OCI-LY7 (cell line): Measurements from ENCODE around the gene HIVEP3. TPM values are rescaled to one million over a fixed set of nuclear protein-coding genes. Genes with fewer than 3 reads are reported as not detected.

Source experiments
- BruUV-seq: library from RNA; stranded (reverse); fragments of 400-500 nt; replicated peaks from 2 replicates; lab custom pipeline; 2021; lab: Mats Ljungman, UMichigan
- CTCF ChIA-PET: fragments of 300-600 bp; sonication (Branson Sonifier 250); formaldehyde crosslinking; loops from one replicate; lab custom pipeline; 2022; ENCODE audit warnings: antibody characterized with exemption; ENCODE audit not compliant: unreplicated experiment; lab: Charles Lee
- POLR2A ChIA-PET: fragments of 300-600 bp; sonication (Branson Sonifier 250); formaldehyde crosslinking; loops from one replicate; lab custom pipeline; 2022; ENCODE audit warnings: antibody characterized with exemption; lab: Charles Lee
- DNase-seq: peaks from one replicate; pipeline ENCODE4 v3.0.0-alpha.2; 2015; ENCODE audit warnings: low spot score
- H2AFZ ChIP-seq: fragments of 200-600 bp; sonication (generic), shearing (Covaris generic); 2 replicates; pipeline ENCODE4 v1.6.1; 2014; ENCODE audit warnings: mild to moderate bottlenecking, antibody characterized with exemption, low read length, moderate library complexity
- H3K27ac ChIP-seq: fragments of 200-600 bp; sonication (generic); 2 replicates; pipeline ENCODE4 v1.5.1; 2014; ENCODE audit warnings: mixed run types, low read depth, mild to moderate bottlenecking, moderate library complexity, low read length, inconsistent platforms; ENCODE audit not compliant: poor library complexity, severe bottlenecking
- H3K36me3 ChIP-seq: fragments of 200-600 bp; sonication (generic); 2 replicates; pipeline ENCODE4 v1.6.1; 2014; ENCODE audit warnings: mild to moderate bottlenecking, antibody characterized with exemption, low read length, moderate library complexity, mixed read lengths; ENCODE audit not compliant: insufficient read depth
- H3K4me1 ChIP-seq: fragments of 200-600 bp; sonication (generic); 2 replicates; pipeline ENCODE4 v1.5.1; 2014; ENCODE audit warnings: mild to moderate bottlenecking, low read length; ENCODE audit not compliant: insufficient read depth, poor library complexity, severe bottlenecking
- H3K4me2 ChIP-seq: fragments of 200-600 bp; sonication (generic); 2 replicates; pipeline ENCODE4 v1.6.1; 2014; ENCODE audit warnings: mild to moderate bottlenecking, low read length
- H3K4me3 ChIP-seq: fragments of 200-600 bp; sonication (generic); 2 replicates; pipeline ENCODE4 v1.5.1; 2014; ENCODE audit warnings: mild to moderate bottlenecking, low read depth, low read length; ENCODE audit not compliant: poor library complexity, severe bottlenecking
- H3K79me2 ChIP-seq: fragments of 200-600 bp; sonication (generic); 2 replicates; pipeline ENCODE4 v1.6.1; 2016; ENCODE audit warnings: low read depth, mild to moderate bottlenecking, low read length, moderate library complexity, mixed read lengths; ENCODE audit not compliant: insufficient read depth
- H3K9me2 ChIP-seq: fragments of 200-600 bp; sonication (generic); 2 replicates; pipeline ENCODE4 v1.6.1; 2016; ENCODE audit warnings: mild to moderate bottlenecking, low read length, mixed read lengths; ENCODE audit not compliant: insufficient read depth
- H3K9me3 ChIP-seq: fragments of 200-600 bp; sonication (generic); 2 replicates; pipeline ENCODE4 v1.6.1; 2014; ENCODE audit warnings: mild to moderate bottlenecking, mixed run types, low read length, mixed read lengths
- H4K20me1 ChIP-seq: fragments of 200-600 bp; sonication (generic); 2 replicates; pipeline ENCODE4 v1.6.1; 2014; ENCODE audit warnings: mild to moderate bottlenecking, antibody characterized with exemption, low read length, moderate library complexity, mixed read lengths; ENCODE audit not compliant: insufficient read depth
- EZH2phosphoT487 ChIP-seq: fragments of 200-600 bp; sonication (generic); IDR thresholded peaks from 2 replicates; pipeline ENCODE4 v1.6.1; 2018; ENCODE audit warnings: low read depth, borderline replicate concordance, mild to moderate bottlenecking, mixed run types, antibody characterized with exemption, low read length, moderate library complexity, mixed read lengths
- intact Hi-C: fragments of 100-400 bp; cut with micrococcal nuclease; formaldehyde crosslinking; loops from one replicate; pipeline ENCODE4 v1.10.0; 2022; ENCODE audit not compliant: unreplicated experiment
- total RNA-seq, 2 experiments: library from RNA; depleted of rRNA in 1 of 2; stranded (reverse); fragments of >200 nt in 1 of 2; shearing (Covaris generic) in 1 of 2; gene quantifications; 2 replicates each; pipeline ENCODE4 v1.2.3, GENCODE V29; 2014 to 2022
- TF ChIP-seq, protein P1 (sequence below): fragments of 200-600 bp; sonication (generic); conservative IDR thresholded peaks from 2 replicates; pipeline ENCODE4 v1.5.1; 2014; ENCODE audit warnings: mild to moderate bottlenecking, antibody characterized with exemption, low read length, moderate library complexity, mixed read lengths

Gene HIVEP3
- total RNA-seq, 2 experiments from 2014 or later: 0.53 to 0.60 TPM

DNA sequence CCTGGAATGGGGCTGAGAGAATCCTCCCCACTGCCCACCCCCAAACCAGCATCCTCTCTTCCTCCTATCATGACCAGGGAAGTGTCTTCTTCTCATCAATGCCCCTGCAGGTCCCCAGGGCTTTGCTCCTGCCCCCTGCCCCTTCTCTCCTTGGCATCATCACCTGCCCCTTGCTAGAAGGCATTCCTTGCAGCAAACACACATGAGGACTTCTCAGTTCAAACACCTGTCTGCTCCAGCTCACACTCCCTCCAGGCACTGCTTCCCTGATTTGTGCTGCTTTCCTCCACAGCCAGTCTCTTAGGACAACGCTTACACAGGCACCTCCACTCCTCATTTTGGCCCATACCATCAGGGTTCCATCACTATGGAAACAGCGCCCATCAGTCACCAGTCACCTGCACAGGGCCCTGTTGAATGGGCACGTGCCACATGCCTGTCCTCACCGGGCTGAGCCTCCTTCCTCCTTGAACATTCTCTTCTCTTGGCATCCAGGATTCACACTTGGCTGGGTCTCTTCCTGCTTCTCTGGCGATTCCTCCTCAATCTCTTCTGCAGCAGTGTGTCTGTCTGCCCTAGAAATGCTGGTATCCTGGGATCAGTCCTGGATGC lies 352.3 kb downstream of the HIVEP3 start:
- no peak overlapping the region for H2AFZ ChIP-seq
- ChIA-PET POLR2A (no interaction called here), CTCF (no interaction called here)
- no peaks in the 10 kb centered on the region for H3K79me2 ChIP-seq
- no peak overlapping the region for H3K4me2 ChIP-seq
- no peak overlapping the region for H3K4me3 ChIP-seq
- no peak for TF ChIP-seq EZH2phosphoT487
- H4K20me1 ChIP-seq: no peaks in the 10 kb centered on the region
- no peak overlapping the region for H3K27ac ChIP-seq
- no peaks in the 10 kb centered on the region for H3K9me2 ChIP-seq
- no TSS peak for BruUV-seq
- no peak for DNase-seq
- intact Hi-C loops: no loop called here
- no peaks in the 10 kb centered on the region for H3K36me3 ChIP-seq
- no peaks in the 10 kb centered on the region for H3K9me3 ChIP-seq
- no peaks in the 10 kb centered on the region for H3K4me1 ChIP-seq

DNA sequence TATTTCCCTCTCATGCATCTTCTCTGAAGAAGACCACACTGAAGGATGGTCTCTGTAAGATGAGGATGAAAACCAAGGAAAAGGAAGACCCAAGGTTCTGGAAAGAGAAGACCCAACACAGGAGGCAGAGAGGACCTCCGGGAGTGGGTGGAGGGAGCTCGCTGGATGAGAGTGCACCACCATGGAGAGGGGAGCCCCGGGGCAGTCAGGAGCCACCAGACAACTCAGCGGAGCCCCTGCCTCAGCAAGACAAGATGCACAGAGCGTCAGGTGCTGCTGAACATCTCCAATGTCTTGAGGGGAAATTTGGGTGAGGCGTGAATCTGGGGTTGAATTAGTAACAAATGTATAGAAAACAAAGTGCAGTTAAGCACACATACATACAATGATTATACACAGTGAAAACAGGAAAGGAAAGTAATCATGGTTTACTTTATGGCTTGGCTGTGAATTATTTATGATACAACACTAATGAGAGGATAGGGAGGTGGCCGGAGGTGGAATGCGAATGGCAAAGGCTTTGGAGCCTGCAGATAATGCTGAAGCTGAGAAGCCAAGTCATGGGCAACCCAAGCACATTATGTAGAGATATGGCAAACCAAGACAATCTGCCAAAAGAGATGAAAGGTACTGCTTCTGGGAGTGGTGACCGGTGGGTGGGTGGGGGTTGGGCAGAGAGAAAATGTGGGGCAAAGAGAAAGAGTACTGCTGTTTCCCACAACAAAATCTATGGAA lies 353.8 kb downstream of the HIVEP3 start:
- ChIA-PET POLR2A (no interaction called here), CTCF (no interaction called here)
- no peaks in the 10 kb centered on the region for H3K9me3 ChIP-seq
- intact Hi-C loops: no loop called here
- no peak overlapping the region for H2AFZ ChIP-seq
- H3K27ac ChIP-seq: no peak overlapping the region
- no peaks in the 10 kb centered on the region for H3K79me2 ChIP-seq
- H3K36me3 ChIP-seq: no peaks in the 10 kb centered on the region
- no TSS peak for BruUV-seq
- TF ChIP-seq EZH2phosphoT487: no peak
- TF ChIP-seq, protein P1, sequence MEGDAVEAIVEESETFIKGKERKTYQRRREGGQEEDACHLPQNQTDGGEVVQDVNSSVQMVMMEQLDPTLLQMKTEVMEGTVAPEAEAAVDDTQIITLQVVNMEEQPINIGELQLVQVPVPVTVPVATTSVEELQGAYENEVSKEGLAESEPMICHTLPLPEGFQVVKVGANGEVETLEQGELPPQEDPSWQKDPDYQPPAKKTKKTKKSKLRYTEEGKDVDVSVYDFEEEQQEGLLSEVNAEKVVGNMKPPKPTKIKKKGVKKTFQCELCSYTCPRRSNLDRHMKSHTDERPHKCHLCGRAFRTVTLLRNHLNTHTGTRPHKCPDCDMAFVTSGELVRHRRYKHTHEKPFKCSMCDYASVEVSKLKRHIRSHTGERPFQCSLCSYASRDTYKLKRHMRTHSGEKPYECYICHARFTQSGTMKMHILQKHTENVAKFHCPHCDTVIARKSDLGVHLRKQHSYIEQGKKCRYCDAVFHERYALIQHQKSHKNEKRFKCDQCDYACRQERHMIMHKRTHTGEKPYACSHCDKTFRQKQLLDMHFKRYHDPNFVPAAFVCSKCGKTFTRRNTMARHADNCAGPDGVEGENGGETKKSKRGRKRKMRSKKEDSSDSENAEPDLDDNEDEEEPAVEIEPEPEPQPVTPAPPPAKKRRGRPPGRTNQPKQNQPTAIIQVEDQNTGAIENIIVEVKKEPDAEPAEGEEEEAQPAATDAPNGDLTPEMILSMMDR: no peak
- no peaks in the 10 kb centered on the region for H4K20me1 ChIP-seq
- no peaks in the 10 kb centered on the region for H3K9me2 ChIP-seq
- no peak overlapping the region for H3K4me2 ChIP-seq
- DNase-seq: no peak
- no peaks in the 10 kb centered on the region for H3K4me1 ChIP-seq
- no peak overlapping the region for H3K4me3 ChIP-seq

DNA sequence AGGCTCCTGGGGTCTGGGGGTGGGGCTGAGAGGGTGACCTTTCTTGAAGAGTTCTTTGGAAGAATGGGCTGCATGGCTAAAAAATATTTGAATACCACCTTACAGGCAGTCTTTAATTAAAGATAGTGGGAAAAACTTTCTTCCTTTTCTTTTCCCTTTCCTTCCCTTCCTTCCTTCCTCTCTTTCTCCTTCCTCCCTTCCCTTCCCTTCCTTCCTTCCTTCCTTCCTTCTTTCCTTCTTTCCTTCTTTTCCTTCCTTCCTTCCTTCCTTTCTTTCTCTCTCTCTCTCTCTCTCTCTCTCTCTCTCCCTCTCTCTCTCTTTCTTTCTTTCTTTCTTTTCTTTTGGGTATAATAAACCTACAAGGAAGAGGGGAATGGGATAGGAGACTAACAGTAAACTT lies 356.4 kb downstream of the HIVEP3 start:
- no peak for DNase-seq
- ChIA-PET CTCF (no interaction called here), POLR2A (no interaction called here)
- Histone ChIP-seq H3K9me2 (no peaks in the 10 kb centered on the region), H3K79me2 (no peaks in the 10 kb centered on the region), H3K4me3 (no peak overlapping the region), H3K27ac (no peak overlapping the region), H3K4me2 (no peak overlapping the region), H2AFZ (no peak overlapping the region), H3K9me3 (no peaks in the 10 kb centered on the region), H3K4me1 (no peaks in the 10 kb centered on the region), H3K36me3 (no peaks in the 10 kb centered on the region), H4K20me1 (no peaks in the 10 kb centered on the region)
- intact Hi-C loops: no loop called here
- no TSS peak for BruUV-seq
- TF ChIP-seq EZH2phosphoT487: no peak
- TF ChIP-seq, protein P1: no peak
